Articular chondrocyte of knee joint (primary cell): ENCODE data around the gene PACRG. TPM values are rescaled to one million over a fixed set of nuclear protein-coding genes. Genes with fewer than 3 reads are reported as not detected.

Experiments
- small RNA-seq: library from RNA; depleted of rRNA; stranded (forward); fragments of <200 nt; gene quantifications from one replicate; pipeline ENCODE3, GENCODE V24; 2012
- total RNA-seq: library from RNA; depleted of rRNA; stranded (reverse); fragments of >200 nt; gene quantifications from 2 replicates; pipeline ENCODE4 v1.2.3, GENCODE V29; 2012

PACRG gene
- 0.26 TPM in 1 of 2 replicates, not detected in the other for total RNA-seq

DNA sequence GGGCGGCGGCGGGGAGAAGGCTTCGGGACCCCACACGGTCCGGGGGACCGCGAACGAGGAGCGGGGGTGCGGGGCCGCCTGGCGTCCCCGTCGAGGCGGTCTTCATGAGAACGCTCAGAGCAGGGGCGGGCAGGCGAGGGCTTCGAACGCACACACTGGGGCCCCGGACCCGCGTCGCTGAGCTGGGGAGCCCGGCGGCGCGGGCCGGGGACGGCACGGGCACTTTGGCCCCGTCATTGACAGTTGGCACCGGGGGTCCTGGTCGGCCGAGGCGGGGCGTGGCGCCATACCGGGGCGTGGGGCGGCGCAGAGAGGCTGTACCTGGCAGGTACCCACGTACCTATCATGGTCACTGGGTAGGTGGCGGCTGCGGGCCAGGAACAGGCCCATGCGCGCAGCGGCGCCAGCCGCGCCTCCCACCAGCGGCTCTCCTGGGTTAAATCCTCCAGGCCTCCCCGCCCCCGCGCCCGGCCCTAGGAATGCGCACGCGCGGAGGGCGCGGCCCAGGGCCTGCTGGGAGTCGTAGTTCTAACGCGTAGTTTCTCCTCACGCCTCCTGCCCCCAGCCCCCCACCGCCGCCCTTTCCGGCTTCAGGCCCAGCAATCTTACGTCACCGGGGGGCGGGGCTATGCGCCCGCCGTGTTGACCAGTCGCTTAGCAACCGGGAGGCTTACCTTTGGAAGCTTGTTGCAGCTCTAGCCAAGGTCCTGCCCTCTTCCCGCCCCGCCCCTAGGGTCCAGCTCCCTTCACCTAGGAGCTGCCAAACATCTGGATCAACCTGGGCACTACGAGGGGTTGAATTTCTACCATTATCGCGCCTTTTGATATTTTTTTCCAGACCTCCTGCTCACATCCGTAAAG, at the start of gene PACRG, which contains the start of gene PRKN:
Gene PACRG, plus strand, starts transcription at position 653 of the 861 bp plus-strand sequence.
Gene PRKN, minus strand, starts transcription at position 445 of the 861 bp plus-strand sequence.

Small RNA genes lying within 50 kb of the gene (small RNA-seq; reads per million reads assigned to genes)
- gene AL031121.1 = not detected
- not detected for gene AL590286.1

Other genes starting within 250 kb of the PACRG start
- gene PRKN, start 208 bp upstream of the PACRG start, total RNA-seq = 4.3 and 6.5 TPM in 2 replicates